Measurements from ENCODE around the gene LSAMP.

DNA sequence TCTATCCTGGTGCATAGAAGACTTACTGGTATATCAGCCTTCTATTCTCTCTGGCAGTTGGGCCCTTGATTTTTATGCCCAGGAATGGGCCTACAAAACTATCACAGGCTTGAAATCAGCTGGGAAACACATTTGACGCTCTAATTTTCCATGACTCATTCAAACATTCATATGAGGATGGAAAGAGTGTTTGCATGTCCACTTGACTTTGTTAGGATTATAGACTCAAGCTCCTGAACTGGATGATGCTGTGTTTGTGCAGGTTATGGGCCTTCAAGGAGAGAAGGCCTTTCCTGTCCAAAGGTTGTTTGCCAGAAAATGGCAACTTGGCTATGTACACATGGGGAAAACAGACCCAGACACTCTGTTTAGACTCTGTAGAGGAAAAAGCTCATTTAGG lies 602.1 kb downstream of the LSAMP start:
- no peak for TF ChIP-seq EZH2 (IDR thresholded peaks at IDR 0.05; ENCODE audit: borderline replicate concordance, low read depth, low read length, poor library complexity, severe bottlenecking)
- TF ChIP-seq, protein P1, sequence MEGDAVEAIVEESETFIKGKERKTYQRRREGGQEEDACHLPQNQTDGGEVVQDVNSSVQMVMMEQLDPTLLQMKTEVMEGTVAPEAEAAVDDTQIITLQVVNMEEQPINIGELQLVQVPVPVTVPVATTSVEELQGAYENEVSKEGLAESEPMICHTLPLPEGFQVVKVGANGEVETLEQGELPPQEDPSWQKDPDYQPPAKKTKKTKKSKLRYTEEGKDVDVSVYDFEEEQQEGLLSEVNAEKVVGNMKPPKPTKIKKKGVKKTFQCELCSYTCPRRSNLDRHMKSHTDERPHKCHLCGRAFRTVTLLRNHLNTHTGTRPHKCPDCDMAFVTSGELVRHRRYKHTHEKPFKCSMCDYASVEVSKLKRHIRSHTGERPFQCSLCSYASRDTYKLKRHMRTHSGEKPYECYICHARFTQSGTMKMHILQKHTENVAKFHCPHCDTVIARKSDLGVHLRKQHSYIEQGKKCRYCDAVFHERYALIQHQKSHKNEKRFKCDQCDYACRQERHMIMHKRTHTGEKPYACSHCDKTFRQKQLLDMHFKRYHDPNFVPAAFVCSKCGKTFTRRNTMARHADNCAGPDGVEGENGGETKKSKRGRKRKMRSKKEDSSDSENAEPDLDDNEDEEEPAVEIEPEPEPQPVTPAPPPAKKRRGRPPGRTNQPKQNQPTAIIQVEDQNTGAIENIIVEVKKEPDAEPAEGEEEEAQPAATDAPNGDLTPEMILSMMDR (conservative IDR thresholded peaks at IDR 0.05; ENCODE audit: low read depth, low read length), result no peak

Measured in A673 (cell line).